H1 (cell line): ENCODE measurements around the gene HOXD12. TPM values are rescaled to one million over a fixed set of nuclear protein-coding genes. Genes with fewer than 3 reads are reported as not detected.

ENCODE experiments used
- ASH2L ChIP-seq: fragments of 200-600, 300-600 bp; sonication (generic); IDR thresholded peaks from one replicate; pipeline ENCODE4 v1.7.1; 2017; ENCODE audit warnings: low read length
- MAFK ChIP-seq: IDR thresholded peaks from 2 replicates; pipeline ENCODE4 v1.6.1; 2012; ENCODE audit warnings: low read depth, mild to moderate bottlenecking, improper control_type of control experiment, low read length
- RFX5 ChIP-seq: IDR thresholded peaks from 2 replicates; pipeline ENCODE4 v1.6.1; 2011; ENCODE audit warnings: low read depth, low read length, improper control_type of control experiment, borderline replicate concordance
- SP1 ChIP-seq: IDR thresholded peaks from 2 replicates; pipeline ENCODE4 v1.6.1; 2011; ENCODE audit warnings: low read depth, low read length
- TBP ChIP-seq: IDR thresholded peaks from 2 replicates; pipeline ENCODE4 v1.6.1; 2011; ENCODE audit warnings: low read depth, low read length, improper control_type of control experiment
- polyA plus RNA-seq, 7 experiments: library from polyadenylated mRNA; depleted of rRNA in 3 of 7; stranded (reverse) in 5 of 7; unstranded in 2 of 7; fragments of >200 nt in 5 of 7; fragments of 200-250 nt in 2 of 7; gene quantifications; 1 replicate in 5 of 7; 2 replicates in 1 of 7; 4 replicates in 1 of 7; pipeline versions ENCODE4 v1.2.1 to v1.2.3, GENCODE V29; 2011 to 2013; ENCODE audit warnings: missing spikeins in 2 of 7, mixed read lengths in 2 of 7
- total RNA-seq: library from RNA; stranded (reverse); fragmentation: NEBNext Ultra II Directional; extraction: Animal tissue kit (Norgen Biotek cat#: 25700); gene quantifications from 2 replicates; pipeline ENCODE4 v1.2.1, GENCODE V29; 2021
- TF ChIP-seq, protein P1 (sequence below): fragments of 300-600 bp; sonication (generic); IDR thresholded peaks from 2 replicates; pipeline ENCODE4 v1.7.1; 2012; ENCODE audit warnings: low read length, moderate library complexity, mild to moderate bottlenecking, inconsistent platforms; ENCODE audit not compliant: insufficient replicate concordance
- TF ChIP-seq, protein P2 (sequence below): IDR thresholded peaks from 2 replicates; pipeline ENCODE4 v1.6.1; 2012; ENCODE audit warnings: inconsistent platforms

HOXD12 gene
- total and polyA plus RNA-seq, 2 of the 8 experiments (the other 6 are each of a cell fraction or from before 2014, with no cell fraction given) = not detected

GRCh38 chr2:176096986-176097819 lies 2.4 kb upstream of the HOXD12 start (continued):
- TF ChIP-seq, protein P1, sequence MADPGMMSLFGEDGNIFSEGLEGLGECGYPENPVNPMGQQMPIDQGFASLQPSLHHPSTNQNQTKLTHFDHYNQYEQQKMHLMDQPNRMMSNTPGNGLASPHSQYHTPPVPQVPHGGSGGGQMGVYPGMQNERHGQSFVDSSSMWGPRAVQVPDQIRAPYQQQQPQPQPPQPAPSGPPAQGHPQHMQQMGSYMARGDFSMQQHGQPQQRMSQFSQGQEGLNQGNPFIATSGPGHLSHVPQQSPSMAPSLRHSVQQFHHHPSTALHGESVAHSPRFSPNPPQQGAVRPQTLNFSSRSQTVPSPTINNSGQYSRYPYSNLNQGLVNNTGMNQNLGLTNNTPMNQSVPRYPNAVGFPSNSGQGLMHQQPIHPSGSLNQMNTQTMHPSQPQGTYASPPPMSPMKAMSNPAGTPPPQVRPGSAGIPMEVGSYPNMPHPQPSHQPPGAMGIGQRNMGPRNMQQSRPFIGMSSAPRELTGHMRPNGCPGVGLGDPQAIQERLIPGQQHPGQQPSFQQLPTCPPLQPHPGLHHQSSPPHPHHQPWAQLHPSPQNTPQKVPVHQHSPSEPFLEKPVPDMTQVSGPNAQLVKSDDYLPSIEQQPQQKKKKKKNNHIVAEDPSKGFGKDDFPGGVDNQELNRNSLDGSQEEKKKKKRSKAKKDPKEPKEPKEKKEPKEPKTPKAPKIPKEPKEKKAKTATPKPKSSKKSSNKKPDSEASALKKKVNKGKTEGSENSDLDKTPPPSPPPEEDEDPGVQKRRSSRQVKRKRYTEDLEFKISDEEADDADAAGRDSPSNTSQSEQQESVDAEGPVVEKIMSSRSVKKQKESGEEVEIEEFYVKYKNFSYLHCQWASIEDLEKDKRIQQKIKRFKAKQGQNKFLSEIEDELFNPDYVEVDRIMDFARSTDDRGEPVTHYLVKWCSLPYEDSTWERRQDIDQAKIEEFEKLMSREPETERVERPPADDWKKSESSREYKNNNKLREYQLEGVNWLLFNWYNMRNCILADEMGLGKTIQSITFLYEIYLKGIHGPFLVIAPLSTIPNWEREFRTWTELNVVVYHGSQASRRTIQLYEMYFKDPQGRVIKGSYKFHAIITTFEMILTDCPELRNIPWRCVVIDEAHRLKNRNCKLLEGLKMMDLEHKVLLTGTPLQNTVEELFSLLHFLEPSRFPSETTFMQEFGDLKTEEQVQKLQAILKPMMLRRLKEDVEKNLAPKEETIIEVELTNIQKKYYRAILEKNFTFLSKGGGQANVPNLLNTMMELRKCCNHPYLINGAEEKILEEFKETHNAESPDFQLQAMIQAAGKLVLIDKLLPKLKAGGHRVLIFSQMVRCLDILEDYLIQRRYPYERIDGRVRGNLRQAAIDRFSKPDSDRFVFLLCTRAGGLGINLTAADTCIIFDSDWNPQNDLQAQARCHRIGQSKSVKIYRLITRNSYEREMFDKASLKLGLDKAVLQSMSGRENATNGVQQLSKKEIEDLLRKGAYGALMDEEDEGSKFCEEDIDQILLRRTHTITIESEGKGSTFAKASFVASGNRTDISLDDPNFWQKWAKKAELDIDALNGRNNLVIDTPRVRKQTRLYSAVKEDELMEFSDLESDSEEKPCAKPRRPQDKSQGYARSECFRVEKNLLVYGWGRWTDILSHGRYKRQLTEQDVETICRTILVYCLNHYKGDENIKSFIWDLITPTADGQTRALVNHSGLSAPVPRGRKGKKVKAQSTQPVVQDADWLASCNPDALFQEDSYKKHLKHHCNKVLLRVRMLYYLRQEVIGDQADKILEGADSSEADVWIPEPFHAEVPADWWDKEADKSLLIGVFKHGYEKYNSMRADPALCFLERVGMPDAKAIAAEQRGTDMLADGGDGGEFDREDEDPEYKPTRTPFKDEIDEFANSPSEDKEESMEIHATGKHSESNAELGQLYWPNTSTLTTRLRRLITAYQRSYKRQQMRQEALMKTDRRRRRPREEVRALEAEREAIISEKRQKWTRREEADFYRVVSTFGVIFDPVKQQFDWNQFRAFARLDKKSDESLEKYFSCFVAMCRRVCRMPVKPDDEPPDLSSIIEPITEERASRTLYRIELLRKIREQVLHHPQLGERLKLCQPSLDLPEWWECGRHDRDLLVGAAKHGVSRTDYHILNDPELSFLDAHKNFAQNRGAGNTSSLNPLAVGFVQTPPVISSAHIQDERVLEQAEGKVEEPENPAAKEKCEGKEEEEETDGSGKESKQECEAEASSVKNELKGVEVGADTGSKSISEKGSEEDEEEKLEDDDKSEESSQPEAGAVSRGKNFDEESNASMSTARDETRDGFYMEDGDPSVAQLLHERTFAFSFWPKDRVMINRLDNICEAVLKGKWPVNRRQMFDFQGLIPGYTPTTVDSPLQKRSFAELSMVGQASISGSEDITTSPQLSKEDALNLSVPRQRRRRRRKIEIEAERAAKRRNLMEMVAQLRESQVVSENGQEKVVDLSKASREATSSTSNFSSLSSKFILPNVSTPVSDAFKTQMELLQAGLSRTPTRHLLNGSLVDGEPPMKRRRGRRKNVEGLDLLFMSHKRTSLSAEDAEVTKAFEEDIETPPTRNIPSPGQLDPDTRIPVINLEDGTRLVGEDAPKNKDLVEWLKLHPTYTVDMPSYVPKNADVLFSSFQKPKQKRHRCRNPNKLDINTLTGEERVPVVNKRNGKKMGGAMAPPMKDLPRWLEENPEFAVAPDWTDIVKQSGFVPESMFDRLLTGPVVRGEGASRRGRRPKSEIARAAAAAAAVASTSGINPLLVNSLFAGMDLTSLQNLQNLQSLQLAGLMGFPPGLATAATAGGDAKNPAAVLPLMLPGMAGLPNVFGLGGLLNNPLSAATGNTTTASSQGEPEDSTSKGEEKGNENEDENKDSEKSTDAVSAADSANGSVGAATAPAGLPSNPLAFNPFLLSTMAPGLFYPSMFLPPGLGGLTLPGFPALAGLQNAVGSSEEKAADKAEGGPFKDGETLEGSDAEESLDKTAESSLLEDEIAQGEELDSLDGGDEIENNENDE = peak; percentile 56
- TF ChIP-seq, protein P2, sequence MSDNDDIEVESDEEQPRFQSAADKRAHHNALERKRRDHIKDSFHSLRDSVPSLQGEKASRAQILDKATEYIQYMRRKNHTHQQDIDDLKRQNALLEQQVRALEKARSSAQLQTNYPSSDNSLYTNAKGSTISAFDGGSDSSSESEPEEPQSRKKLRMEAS = no peak
- TF ChIP-seq TBP = peak; percentile 26; the same call in 1 of the 2 replicates
- peak; percentile 75 for TF ChIP-seq SP1
- TF ChIP-seq ASH2L = peak; percentile 87
- no peak for TF ChIP-seq MAFK
- 0 out of 2 replicates have a peak, but pooled peaks have one; percentile 28 for TF ChIP-seq RFX5
- TF ChIP-seq, all 59 proteins: peak for 19
